HUES6 (cell line): ENCODE measurements around the gene TMEM135.
A peak's percentile ranks its signal among the peaks of the same experiment; 100 is the strongest.

Experiments used
- H3K27ac ChIP-seq: 2 replicates; pipeline ENCODE4 v1.7.0; 2013; ENCODE audit warnings: low read depth, mild to moderate bottlenecking, low read length, inconsistent platforms
- H3K27me3 ChIP-seq: 2 replicates; pipeline ENCODE4 v1.6.1; 2013; ENCODE audit warnings: low read length; ENCODE audit not compliant: control insufficient read depth, insufficient read depth
- H3K36me3 ChIP-seq: 2 replicates; pipeline ENCODE4 v1.6.1; 2013; ENCODE audit warnings: low read length; ENCODE audit not compliant: control insufficient read depth, insufficient read depth
- H3K4me1 ChIP-seq: 2 replicates; pipeline ENCODE4 v1.6.1; 2013; ENCODE audit warnings: low read length; ENCODE audit not compliant: control insufficient read depth, insufficient read depth
- H3K4me3 ChIP-seq: 2 replicates; pipeline ENCODE4 v1.5.1; 2013; ENCODE audit warnings: low read depth, low read length
- H3K9ac ChIP-seq: one replicate; pipeline ENCODE4 v1.6.1; 2013; ENCODE audit warnings: mild to moderate bottlenecking, low read length
- H3K9me3 ChIP-seq: 2 replicates; pipeline ENCODE4 v1.6.1; 2013; ENCODE audit warnings: low read depth, low read length; ENCODE audit not compliant: control insufficient read depth, insufficient read depth

TMEM135 gene

DNA sequence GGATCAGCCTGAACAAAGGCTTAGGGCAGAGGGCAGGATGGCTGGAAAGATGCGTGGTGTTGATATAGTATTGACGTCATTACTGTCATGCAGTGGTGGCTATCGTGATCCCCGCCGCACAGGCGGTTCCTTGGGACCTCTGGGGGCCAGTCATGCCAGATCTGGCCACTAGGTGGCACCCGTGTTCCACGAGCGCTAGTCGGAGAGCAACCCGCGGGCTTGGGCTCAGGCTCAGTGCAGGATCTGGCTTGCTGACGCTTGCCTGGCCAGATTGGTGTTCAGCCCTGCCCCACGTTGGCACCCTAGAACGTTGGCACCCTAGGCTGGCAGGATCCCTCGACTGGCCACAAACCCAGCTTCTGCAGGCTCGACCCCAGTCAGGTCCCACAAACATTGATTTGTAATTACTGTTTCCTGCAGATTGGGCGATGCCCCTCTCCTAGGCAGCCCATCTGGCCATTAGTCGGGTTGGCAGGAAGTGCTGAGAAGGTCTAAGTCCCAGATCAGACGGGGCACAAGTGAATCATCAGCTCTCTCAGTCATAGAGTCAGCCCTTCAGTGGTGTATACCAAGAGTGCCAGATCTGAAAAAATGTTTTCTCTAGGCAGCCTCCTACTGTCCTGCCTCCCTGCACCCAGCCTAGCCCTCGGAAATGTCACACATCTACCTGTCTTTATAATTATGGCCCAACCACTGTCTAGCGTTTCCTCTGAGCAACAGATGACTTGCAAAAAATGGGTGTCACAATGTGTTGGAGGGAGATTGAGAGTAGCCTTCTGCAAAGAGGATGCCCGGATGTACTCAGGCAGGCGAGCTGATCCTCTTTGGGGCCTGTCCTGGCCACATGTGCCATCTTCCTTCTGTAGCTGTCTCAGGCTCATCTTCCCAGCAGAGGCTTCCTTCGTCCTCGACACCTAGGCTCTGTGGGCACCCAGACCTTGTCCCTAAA, 315.3 kb downstream of the TMEM135 start:
- H3K27ac ChIP-seq, result no peak overlapping the region
- no peaks in the 10 kb centered on the region for H3K36me3 ChIP-seq
- no peaks in the 10 kb centered on the region for H3K9me3 ChIP-seq
- no peaks in the 10 kb centered on the region for H3K4me1 ChIP-seq
- no peaks in the 10 kb centered on the region for H3K27me3 ChIP-seq
- no peak overlapping the region for H3K9ac ChIP-seq
- H3K4me3 ChIP-seq, result no peak overlapping the region

DNA sequence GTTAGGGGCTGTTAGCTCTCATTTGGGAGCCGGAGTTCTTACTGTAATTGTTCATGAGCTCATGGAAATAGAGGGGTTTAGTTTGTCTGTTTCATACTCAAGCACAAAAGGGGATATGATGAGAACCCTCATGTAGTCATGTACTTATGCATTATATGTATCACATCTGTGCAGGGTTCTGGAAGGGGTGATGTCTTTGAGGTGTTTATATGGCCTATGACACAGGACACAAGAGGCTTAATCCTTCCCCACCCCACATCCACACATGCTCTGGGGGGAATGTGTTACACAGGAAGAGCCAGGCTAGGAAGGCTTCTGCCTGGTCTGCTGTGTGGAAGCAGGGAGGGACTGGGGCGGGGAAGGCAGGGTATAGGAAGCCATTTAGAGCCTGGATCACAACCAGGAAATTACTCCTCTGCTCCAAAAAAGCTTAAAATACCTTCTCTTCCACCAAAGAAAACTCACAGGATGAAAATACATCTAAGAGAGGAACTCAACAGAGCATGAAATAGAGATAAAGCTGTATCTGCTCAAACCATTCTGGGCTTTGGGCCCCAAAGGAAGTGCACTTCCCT, 316.1 kb downstream of the TMEM135 start:
- Histone ChIP-seq H3K36me3 (no peaks in the 10 kb centered on the region), H3K9me3 (no peaks in the 10 kb centered on the region), H3K27me3 (no peaks in the 10 kb centered on the region), H3K27ac (no peak overlapping the region), H3K9ac (no peak overlapping the region), H3K4me1 (no peaks in the 10 kb centered on the region), H3K4me3 (no peak overlapping the region)

DNA sequence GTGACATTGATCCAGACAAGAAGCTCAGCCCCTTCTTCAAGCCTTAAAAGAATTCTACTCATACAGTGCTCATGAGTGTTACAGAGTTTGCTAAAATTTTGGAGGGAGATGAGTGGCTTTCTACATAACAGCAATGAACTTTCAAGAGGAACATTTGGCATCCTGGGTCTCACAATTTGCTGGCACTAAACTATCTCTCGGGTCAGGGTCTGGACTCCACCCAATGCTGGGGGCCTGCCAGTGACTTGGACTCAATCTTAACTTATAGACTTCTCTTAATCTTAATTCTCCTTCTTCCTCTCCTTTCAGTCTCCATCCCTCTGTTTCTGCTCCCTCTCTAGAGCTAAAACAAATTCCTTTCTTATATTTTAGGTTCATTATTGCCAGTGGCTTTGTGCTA, 317.9 kb downstream of the TMEM135 start:
- no peak overlapping the region for H3K4me3 ChIP-seq
- H3K9me3 ChIP-seq, result no peaks in the 10 kb centered on the region
- no peaks in the 10 kb centered on the region for H3K36me3 ChIP-seq
- no peaks in the 10 kb centered on the region for H3K4me1 ChIP-seq
- H3K27ac ChIP-seq, result no peak overlapping the region
- H3K27me3 ChIP-seq, result no peaks in the 10 kb centered on the region
- H3K9ac ChIP-seq, result no peak overlapping the region

DNA sequence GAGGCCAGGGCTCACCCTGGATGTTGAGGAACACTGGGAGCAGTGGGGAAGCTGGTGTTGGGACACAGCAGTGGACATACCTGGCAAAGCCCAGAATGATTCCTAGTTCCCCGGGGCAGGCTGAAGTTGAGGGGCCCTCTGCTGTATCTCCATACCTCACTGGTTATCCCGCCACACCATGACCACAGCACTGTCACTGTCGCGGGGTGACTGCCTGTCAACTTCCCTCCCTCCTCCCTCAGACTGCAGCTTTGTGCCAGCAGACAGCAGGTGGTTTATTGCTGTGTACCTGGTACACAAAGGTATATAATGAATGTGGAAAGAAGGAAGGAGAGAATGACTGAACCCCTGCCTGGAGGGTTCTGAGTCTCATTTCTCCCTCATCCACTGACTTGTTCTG, 318.7 kb downstream of the TMEM135 start:
- Histone ChIP-seq H3K27ac (no peak overlapping the region), H3K36me3 (no peaks in the 10 kb centered on the region), H3K9me3 (no peaks in the 10 kb centered on the region), H3K4me3 (no peak overlapping the region), H3K9ac (no peak overlapping the region), H3K27me3 (no peaks in the 10 kb centered on the region), H3K4me1 (no peaks in the 10 kb centered on the region)

DNA sequence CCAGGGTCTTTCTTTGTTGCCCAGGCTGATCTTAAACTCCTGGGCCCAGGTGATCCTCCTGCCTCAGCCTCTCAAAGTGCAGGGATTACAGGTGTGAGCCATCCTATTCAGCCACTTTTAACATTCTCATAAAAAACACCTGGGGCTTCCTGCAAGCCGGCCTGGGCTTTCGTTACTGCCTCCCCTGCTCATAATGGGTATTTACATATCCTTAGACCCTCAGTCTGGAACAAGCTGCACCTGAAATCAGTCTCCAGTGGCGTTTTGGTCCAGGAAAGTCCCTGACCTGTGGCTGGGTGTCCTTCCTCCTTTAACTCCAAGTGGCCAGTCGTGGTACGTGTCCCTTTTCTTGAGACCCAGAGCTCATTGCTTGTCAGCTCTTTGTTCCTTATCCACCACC, 320.7 kb downstream of the TMEM135 start:
- no peak overlapping the region for H3K27ac ChIP-seq
- H3K27me3 ChIP-seq, result no peaks in the 10 kb centered on the region
- no peak overlapping the region for H3K9ac ChIP-seq

DNA sequence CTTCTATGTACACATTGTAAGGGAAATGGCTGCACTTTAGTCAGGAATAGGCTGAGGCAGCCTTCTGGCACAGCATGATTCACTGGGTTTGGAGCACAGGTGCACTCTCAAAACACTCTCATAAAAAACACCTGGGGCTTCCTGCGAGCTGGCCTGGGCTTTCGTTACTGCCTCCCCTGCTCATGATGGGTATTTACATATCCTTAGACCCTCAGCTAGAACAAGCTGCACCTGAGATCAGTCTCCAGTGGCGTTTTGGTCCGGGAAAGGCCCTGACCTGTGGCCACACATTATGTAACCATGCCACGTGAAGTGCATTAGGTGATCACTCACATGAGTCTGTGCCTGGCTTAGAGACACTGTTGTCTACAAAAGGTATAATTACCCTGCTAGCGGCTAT, 321.7 kb downstream of the TMEM135 start:
- Histone ChIP-seq H3K9me3 (no peaks in the 10 kb centered on the region), H3K4me3 (no peak overlapping the region), H3K4me1 (no peaks in the 10 kb centered on the region), H3K27me3 (no peaks in the 10 kb centered on the region), H3K36me3 (no peaks in the 10 kb centered on the region), H3K27ac (no peak overlapping the region), H3K9ac (no peak overlapping the region)

More for the DNA sequence above, 320.7 kb downstream of the TMEM135 start:
- no peaks in the 10 kb centered on the region for H3K36me3 ChIP-seq
- no peaks in the 10 kb centered on the region for H3K9me3 ChIP-seq
- no peaks in the 10 kb centered on the region for H3K4me1 ChIP-seq
- H3K4me3 ChIP-seq, result no peak overlapping the region

DNA sequence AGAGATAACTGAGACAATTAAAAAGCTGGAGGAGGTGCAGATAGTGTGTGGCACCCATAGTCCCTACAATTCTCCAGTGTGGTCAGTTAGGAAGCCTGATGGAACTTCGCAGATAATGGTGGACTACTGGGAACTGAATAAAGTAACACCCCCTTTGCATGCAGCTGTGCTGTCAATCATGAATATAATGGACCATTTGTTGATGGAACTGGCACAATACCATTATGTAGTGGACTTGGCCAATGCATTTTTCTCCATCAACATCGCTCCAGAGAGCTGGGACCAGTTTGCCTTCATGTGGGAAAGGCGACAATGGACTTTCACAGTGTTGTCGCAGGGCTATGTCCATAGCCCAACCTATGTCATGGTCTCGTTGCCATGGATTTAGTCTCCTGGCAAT, 324.2 kb downstream of the TMEM135 start:
- Histone ChIP-seq H3K27ac (no peak overlapping the region), H3K4me1 (no peaks in the 10 kb centered on the region), H3K27me3 (no peaks in the 10 kb centered on the region), H3K4me3 (no peak overlapping the region), H3K36me3 (no peaks in the 10 kb centered on the region), H3K9ac (no peak overlapping the region), H3K9me3 (no peaks in the 10 kb centered on the region)

DNA sequence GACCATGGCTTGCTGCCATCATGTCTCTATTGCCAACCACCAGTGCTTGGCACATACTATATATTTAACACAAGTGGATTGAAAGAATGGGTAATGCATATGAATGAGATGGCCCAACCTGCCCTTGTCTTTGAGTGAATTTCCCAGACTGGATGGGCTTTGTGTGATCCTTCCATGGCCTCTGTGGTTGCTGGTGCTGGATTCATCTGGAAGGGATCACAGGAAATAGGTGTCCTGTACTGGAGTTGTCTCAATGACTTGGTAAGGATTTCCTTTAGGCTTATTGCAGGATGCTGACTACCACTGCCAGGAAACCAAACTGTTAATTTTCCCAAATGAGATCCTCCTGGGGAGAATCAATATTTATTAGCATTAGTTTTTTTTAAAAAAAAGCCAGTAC, 328.6 kb downstream of the TMEM135 start:
- H3K27ac ChIP-seq, result no peak overlapping the region
- H3K4me1 ChIP-seq, result peaks cover 30% of the 10 kb centered on the region
- no peaks in the 10 kb centered on the region for H3K9me3 ChIP-seq
- no peaks in the 10 kb centered on the region for H3K36me3 ChIP-seq
- no peak overlapping the region for H3K9ac ChIP-seq
- H3K27me3 ChIP-seq, result no peaks in the 10 kb centered on the region
- no peak overlapping the region for H3K4me3 ChIP-seq

DNA sequence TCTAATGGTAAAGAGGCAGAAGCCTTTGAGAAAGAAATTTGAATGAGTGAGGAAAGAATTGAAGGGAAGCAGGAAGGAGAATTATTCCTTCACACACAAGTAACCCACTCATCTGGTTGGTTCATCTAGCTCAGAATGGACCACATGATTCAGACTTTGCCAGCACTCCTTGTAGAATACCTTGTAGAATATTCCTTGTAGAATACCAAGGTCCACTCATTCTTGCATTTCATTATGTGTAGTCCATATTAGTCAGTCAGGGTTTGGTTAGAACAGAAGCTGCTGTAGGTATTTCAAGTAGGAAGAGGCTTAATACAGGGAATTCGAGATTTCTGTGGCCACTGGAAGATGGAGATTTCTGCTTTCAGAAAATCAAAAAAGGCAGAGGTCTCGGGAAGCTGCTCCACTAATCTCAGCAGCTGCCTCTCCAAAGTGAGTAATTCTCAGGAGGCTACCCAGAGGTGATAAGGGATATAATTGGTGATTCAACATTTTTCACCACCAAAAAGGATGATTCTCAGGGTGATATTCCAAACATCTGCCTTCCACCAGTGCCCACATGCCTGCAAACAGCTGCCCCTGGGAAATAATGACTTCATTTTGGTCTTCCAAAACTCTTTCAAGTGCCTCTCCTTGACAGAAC, 329.1 kb downstream of the TMEM135 start:
- Histone ChIP-seq H3K27ac (no peak overlapping the region), H3K9me3 (no peaks in the 10 kb centered on the region), H3K27me3 (no peaks in the 10 kb centered on the region), H3K4me3 (no peak overlapping the region), H3K4me1 (peaks cover 30% of the 10 kb centered on the region), H3K36me3 (no peaks in the 10 kb centered on the region), H3K9ac (no peak overlapping the region)

DNA sequence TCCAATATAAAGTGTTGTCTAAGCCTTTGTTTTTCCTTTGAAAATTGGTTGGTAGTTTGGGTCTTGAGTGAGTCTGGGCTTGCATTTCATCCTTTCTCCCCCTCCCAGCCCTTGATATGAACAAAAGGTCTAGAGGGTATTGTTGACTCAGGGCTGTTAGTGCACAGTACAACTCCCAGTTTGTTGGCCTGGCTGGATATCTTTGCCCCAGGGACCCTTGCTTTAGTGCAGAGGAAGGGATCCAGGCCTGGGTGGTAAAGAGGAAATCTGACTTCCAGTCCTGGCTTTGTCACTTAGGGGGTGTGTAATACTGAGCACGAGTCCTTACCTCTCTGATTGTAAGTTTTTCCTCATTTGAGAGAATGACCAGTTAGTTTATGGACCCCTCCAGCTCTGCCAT, 330.4 kb downstream of the TMEM135 start:
- no peaks in the 10 kb centered on the region for H3K27me3 ChIP-seq
- H3K9ac ChIP-seq, result no peak overlapping the region
- no peak overlapping the region for H3K4me3 ChIP-seq
- no peaks in the 10 kb centered on the region for H3K36me3 ChIP-seq
- peaks cover 30% of the 10 kb centered on the region for H3K4me1 ChIP-seq
- H3K9me3 ChIP-seq, result no peaks in the 10 kb centered on the region
- no peak overlapping the region for H3K27ac ChIP-seq

DNA sequence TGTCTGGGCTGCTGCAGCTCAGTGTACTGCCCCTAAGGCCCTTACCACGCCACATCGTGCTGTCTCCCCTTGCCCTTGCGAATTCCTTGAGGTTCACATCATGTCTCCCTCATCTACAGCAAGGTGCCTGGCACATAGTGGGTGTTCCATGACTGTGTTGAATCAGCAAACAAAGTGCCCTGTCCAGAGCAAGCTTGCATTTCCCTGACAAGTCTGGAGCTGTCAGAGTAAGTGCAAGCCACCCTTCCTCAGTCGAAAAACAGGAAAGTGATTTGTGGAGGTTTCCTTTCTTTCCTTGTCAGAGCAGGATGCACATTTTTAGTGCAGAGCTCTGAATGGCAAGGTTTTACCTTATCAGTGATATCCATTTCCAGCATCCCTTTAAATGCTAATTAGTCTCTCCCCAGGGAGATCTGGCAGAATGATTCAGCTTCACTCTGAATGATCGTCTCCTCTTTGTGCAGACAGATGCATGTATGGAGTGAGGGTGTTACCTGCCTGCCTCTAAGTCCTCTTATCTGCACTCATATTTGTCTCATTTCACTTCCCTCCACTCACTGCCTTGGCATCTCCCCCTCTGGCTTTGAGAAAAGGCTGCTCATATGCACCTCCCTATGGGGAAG, 331.2 kb downstream of the TMEM135 start:
- Histone ChIP-seq H3K36me3 (no peaks in the 10 kb centered on the region), H3K27me3 (no peaks in the 10 kb centered on the region), H3K27ac (0 out of 2 replicates have a peak overlapping the region, but pooled peaks have one; percentile 15), H3K9ac (peak overlapping the region; percentile 27), H3K4me1 (peaks cover 30% of the 10 kb centered on the region), H3K4me3 (no peak overlapping the region), H3K9me3 (no peaks in the 10 kb centered on the region)
